Activated CD4-positive, alpha-beta memory T cell treated with anti-CD3 and anti-CD28 coated beads for 36 hours (primary cell): ENCODE measurements around the gene GADD45G. TPM values are rescaled to one million over a fixed set of nuclear protein-coding genes. Genes with fewer than 3 reads are reported as not detected.

Source experiments
- CTCF ChIA-PET: fragments of 350-600 bp; sonication (Branson Sonifier 250); formaldehyde crosslinking; loops from one replicate; lab custom pipeline; 2021; ENCODE audit warnings: antibody characterized with exemption, inconsistent platforms; lab: Charles Lee
- POLR2A ChIA-PET: fragments of 350-600 bp; sonication (Branson Sonifier 250); formaldehyde crosslinking; loops from one replicate; lab custom pipeline; 2021; ENCODE audit warnings: antibody characterized with exemption; lab: Charles Lee
- DNase-seq: peaks from one replicate; pipeline ENCODE4 v3.0.0-alpha.2; 2020
- H3K27ac Mint-ChIP-seq: one replicate; pipeline ENCODE4 v1.8.0; 2021; ENCODE audit warnings: mixed read lengths
- H3K27me3 Mint-ChIP-seq: one replicate; pipeline ENCODE4 v1.8.0; 2021; ENCODE audit warnings: mixed read lengths
- H3K36me3 Mint-ChIP-seq: one replicate; pipeline ENCODE4 v1.8.0; 2021; ENCODE audit warnings: mixed read lengths
- H3K4me1 Mint-ChIP-seq: one replicate; pipeline ENCODE4 v1.8.0; 2021; ENCODE audit warnings: low read depth, mixed read lengths
- H3K4me3 Mint-ChIP-seq: one replicate; pipeline ENCODE4 v1.8.0; 2021; ENCODE audit warnings: mild to moderate bottlenecking, mixed read lengths
- H3K9me3 Mint-ChIP-seq: one replicate; pipeline ENCODE4 v1.8.0; 2021; ENCODE audit warnings: mixed read lengths
- intact Hi-C: fragments of 100-400 bp; cut with micrococcal nuclease; formaldehyde crosslinking; loops from one replicate; pipeline ENCODE4 v1.15.1; 2023
- total RNA-seq, 2 experiments: library from RNA; stranded (reverse); gene quantifications; one replicate each; pipeline ENCODE4 v1.2.3, GENCODE V29; 2021

GADD45G gene
- total RNA-seq, 2 experiments from 2014 or later: 5.1 to 5.7 TPM

GRCh38 chr9:89635816-89636215 is 31.0 kb downstream of the GADD45G start:
- intact Hi-C loops: loop anchor here (1.0 to 2.0 kb wide), 2 partner anchors 22 to 29 kb away; no protein-coding TSS in a partner anchor
- no peak overlapping the region for H3K4me3 Mint-ChIP-seq
- no peaks in the 10 kb centered on the region for H3K27me3 Mint-ChIP-seq
- H3K36me3 Mint-ChIP-seq: no peaks in the 10 kb centered on the region
- no peak for DNase-seq
- H3K27ac Mint-ChIP-seq: no peak overlapping the region
- H3K4me1 Mint-ChIP-seq: peaks cover 11% of the 10 kb centered on the region
- CTCF ChIA-PET: interaction anchor here (1.6 to 2.2 kb wide), 2 partner anchors 38 to 466 kb away, joined by 3 to 8 read pairs; no protein-coding TSS in a partner anchor
- no peaks in the 10 kb centered on the region for H3K9me3 Mint-ChIP-seq
- POLR2A ChIA-PET: interaction anchor here (1.1 kb wide), 1 partner anchor 84 kb away, joined by 3 read pairs; no protein-coding TSS in a partner anchor

- Mint-ChIP-seq H3K4me1 (peaks cover 11% of the 10 kb centered on the region), H3K9me3 (no peaks in the 10 kb centered on the region), H3K36me3 (no peaks in the 10 kb centered on the region), H3K27ac (no peak overlapping the region), H3K27me3 (no peaks in the 10 kb centered on the region), H3K4me3 (no peak overlapping the region)
- POLR2A ChIA-PET: no interaction called here
- intact Hi-C loops: no loop called here
- CTCF ChIA-PET: no interaction called here
- DNase-seq: no peak
These were observed 33.0 kb downstream of the GADD45G start for GRCh38 chr9:89637787-89638186.

GRCh38 chr9:89638359-89638758 is 33.5 kb downstream of the GADD45G start:
- POLR2A ChIA-PET: no interaction called here

GRCh38 chr9:89638893-89639292 is 34.1 kb downstream of the GADD45G start:
- Mint-ChIP-seq H3K27me3 (no peaks in the 10 kb centered on the region), H3K9me3 (no peaks in the 10 kb centered on the region), H3K36me3 (no peaks in the 10 kb centered on the region), H3K27ac (no peak overlapping the region), H3K4me1 (peaks cover 11% of the 10 kb centered on the region), H3K4me3 (no peak overlapping the region)
- DNase-seq: no peak
- ChIA-PET CTCF (no interaction called here), POLR2A (no interaction called here)
- intact Hi-C loops: no loop called here

More at GRCh38 chr9:89638359-89638758, 33.5 kb downstream of the GADD45G start:
- H3K4me3 Mint-ChIP-seq: no peak overlapping the region
- intact Hi-C loops: no loop called here
- no peak for DNase-seq
- H3K27me3 Mint-ChIP-seq: no peaks in the 10 kb centered on the region
- H3K27ac Mint-ChIP-seq: no peak overlapping the region
- CTCF ChIA-PET: no interaction called here
- no peaks in the 10 kb centered on the region for H3K9me3 Mint-ChIP-seq
- peaks cover 11% of the 10 kb centered on the region for H3K4me1 Mint-ChIP-seq
- no peaks in the 10 kb centered on the region for H3K36me3 Mint-ChIP-seq

DNA sequence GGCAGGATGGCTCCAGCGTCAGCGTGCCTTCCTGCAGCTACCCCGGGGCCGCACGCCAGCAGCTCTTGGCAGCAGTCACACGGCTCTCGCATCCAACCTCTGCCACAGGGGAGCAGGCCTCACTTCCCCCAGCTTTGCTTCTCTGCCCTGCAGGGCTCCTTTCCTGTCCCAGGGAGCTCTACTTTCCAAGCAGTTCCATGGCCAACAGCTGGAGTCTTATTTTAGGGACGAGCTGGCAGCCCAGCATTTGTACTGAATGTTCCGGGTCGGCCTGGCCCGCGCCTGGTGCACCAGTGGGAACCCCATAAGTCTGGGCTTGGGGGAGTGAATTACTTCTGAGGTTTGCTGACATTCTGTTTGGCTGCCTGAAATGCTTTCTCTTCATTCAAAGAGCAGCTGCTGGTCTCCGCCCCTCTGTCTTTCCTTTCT is 34.6 kb downstream of the GADD45G start:
- Mint-ChIP-seq H3K4me1 (peaks cover 10% of the 10 kb centered on the region), H3K27me3 (no peaks in the 10 kb centered on the region), H3K27ac (no peak overlapping the region), H3K4me3 (no peak overlapping the region), H3K9me3 (no peaks in the 10 kb centered on the region), H3K36me3 (no peaks in the 10 kb centered on the region)
- intact Hi-C loops: no loop called here
- no peak for DNase-seq
- ChIA-PET POLR2A (no interaction called here), CTCF (no interaction called here)

DNA sequence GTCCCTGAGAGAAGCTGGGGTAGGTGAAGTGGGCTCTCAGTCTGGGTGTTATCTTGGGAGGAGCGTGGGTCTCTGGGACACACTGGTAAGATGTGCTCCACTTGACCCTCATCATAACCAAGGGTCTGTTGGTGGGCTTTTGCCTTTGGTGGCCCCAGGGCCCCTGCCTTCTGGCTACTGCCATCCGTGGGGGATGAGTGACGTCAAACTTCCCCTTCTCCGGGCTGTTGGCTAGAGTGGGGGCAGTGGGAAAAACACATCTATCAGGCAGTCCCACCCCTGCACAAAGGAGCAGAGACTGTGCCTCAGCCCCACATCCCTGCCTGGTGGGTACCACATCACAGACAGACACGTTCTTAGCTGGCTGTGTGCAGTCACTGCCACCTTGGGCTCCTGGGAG is 35.1 kb downstream of the GADD45G start:
- CTCF ChIA-PET: no interaction called here
- H3K4me1 Mint-ChIP-seq: peaks cover 4% of the 10 kb centered on the region
- H3K36me3 Mint-ChIP-seq: no peaks in the 10 kb centered on the region
- DNase-seq: no peak
- no peak overlapping the region for H3K27ac Mint-ChIP-seq
- H3K27me3 Mint-ChIP-seq: no peaks in the 10 kb centered on the region
- intact Hi-C loops: no loop called here
- POLR2A ChIA-PET: no interaction called here
- H3K4me3 Mint-ChIP-seq: no peak overlapping the region
- H3K9me3 Mint-ChIP-seq: no peaks in the 10 kb centered on the region

DNA sequence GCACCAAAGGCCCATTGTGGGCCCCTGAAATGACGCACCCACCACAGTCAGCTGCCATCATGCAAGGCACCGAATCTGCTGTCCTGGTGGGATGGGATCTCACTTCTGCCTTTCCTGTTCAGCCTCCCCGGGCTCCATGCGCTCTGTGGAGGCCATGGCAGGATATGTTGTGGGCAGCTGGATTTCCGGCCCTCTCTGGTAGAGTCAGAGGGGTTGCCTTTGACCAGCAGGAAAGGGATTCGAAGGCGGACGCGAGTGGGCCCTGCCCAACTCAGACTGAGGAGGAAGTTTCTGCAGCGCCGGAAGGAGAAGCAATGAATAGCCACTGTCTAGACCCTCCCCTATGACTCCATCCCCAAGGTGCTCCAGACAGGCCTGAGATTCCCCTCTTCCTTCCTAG is 35.5 kb downstream of the GADD45G start:
- Mint-ChIP-seq H3K9me3 (no peaks in the 10 kb centered on the region), H3K36me3 (no peaks in the 10 kb centered on the region), H3K4me3 (no peak overlapping the region), H3K4me1 (no peaks in the 10 kb centered on the region), H3K27ac (no peak overlapping the region), H3K27me3 (peaks cover 1% of the 10 kb centered on the region)
- CTCF ChIA-PET: no interaction called here
- DNase-seq: no peak
- POLR2A ChIA-PET: no interaction called here
- intact Hi-C loops: no loop called here

DNA sequence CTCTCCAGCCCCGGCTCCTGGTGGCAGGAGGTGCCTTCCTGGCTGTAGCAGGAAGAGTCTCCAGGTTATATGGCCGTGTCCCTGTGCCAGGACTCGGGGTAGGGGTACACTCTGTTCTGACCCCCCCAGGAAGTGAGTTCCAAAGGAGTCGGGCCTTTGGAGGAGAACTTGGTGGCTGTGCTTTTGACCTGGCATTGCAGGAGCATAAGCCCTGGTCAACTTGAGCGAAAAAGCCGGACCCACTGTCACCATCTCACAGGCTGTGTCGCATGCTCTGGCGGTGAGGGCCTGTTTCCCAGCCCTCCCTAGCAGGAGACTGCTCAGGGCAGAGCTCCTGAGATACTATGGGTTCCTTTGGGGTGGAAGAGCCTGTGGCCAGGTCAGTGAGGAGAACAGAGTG is 36.0 kb downstream of the GADD45G start:
- H3K4me1 Mint-ChIP-seq: no peaks in the 10 kb centered on the region
- no peak overlapping the region for H3K27ac Mint-ChIP-seq
- ChIA-PET CTCF (no interaction called here), POLR2A (no interaction called here)
- no peaks in the 10 kb centered on the region for H3K9me3 Mint-ChIP-seq
- no peaks in the 10 kb centered on the region for H3K36me3 Mint-ChIP-seq
- H3K27me3 Mint-ChIP-seq: peaks cover 3% of the 10 kb centered on the region
- intact Hi-C loops: no loop called here
- H3K4me3 Mint-ChIP-seq: no peak overlapping the region
- DNase-seq: no peak

DNA sequence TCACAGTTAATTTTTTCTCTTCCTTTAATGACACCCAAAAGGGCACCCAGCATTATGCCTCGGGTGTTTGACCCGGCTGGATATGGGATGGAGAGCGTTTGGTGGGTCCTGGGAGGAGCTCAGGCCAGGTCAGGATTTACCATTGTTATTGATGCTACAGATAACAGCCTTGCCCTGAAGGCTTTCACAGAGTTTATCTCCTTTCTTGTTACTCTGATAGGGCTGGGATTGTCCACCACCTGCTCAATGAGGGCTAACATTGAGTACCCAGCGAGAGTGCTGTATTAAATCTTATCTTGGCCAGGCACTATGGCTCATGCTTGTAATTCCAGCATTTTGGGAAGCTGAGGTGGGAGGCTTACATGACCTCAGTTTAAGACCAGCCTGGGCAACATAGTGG is 37.2 kb downstream of the GADD45G start:
- Mint-ChIP-seq H3K36me3 (no peaks in the 10 kb centered on the region), H3K27me3 (peaks cover 3% of the 10 kb centered on the region), H3K27ac (no peak overlapping the region), H3K4me1 (no peaks in the 10 kb centered on the region), H3K4me3 (no peak overlapping the region), H3K9me3 (no peaks in the 10 kb centered on the region)
- CTCF ChIA-PET: no interaction called here
- intact Hi-C loops: no loop called here
- DNase-seq: no peak
- POLR2A ChIA-PET: no interaction called here

DNA sequence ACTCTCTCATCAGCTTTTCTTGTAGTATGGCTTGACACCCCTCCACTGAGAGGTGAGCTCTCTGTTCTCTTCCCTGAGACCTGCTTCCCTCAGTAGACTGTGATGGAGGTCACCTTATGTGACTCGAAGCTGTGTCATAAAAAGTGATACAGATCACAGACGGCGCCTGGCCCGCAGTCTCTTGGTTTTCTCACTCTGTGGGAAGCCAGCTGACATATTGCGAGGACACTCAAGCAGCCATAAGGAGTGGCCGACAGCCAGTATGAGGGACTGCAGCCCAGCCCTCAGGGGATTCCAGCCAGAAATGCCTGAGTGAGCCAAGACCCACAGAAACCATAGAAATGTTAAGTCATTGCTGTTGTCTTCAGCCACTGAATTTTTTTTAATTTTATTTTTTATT is 38.0 kb downstream of the GADD45G start:
- intact Hi-C loops: no loop called here
- H3K27me3 Mint-ChIP-seq: peaks cover 3% of the 10 kb centered on the region
- no peak overlapping the region for H3K4me3 Mint-ChIP-seq
- ChIA-PET POLR2A (no interaction called here), CTCF (no interaction called here)
- no peak overlapping the region for H3K27ac Mint-ChIP-seq
- no peaks in the 10 kb centered on the region for H3K9me3 Mint-ChIP-seq
- no peaks in the 10 kb centered on the region for H3K36me3 Mint-ChIP-seq
- no peak for DNase-seq
- no peaks in the 10 kb centered on the region for H3K4me1 Mint-ChIP-seq

DNA sequence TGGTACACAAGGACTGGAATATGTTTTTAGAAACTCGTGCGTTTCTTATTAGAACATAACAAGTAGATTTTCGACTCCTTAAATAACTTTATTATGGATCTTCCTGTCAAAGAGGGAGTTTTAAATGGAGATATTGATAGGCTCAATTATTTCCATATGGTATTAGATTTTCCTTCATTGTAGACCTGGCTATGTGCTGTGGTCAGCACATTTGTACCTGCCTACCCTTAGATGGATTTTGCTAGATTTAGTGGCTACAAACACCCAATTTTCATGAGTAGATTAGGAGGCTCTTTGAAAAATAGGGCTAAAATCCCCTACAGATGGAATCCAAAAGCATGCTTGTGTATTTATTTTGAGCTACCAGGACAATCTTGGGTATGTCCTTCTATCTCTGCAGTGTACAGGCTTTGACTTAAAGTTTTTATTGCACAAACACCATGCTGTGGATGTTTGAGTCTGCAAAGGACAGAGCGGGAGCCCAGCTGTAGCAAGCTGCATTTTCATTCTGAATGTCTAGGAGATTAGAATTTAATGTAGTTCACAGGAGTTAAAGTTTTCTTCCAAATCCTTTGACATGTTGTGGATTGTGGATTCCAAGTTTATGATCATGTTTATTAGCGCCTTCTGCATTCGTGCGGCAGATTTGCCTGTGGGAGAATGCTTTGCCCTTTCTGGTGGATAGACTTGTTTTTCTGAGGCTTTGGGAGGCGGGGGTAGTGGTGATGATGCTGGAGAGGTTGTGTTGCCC is 41.6 kb downstream of the GADD45G start:
- POLR2A ChIA-PET: no interaction called here
- Mint-ChIP-seq H3K9me3 (no peaks in the 10 kb centered on the region), H3K27ac (no peak overlapping the region), H3K4me3 (no peak overlapping the region), H3K27me3 (peaks cover 3% of the 10 kb centered on the region), H3K36me3 (no peaks in the 10 kb centered on the region), H3K4me1 (peaks cover under 1% of the 10 kb centered on the region)
- CTCF ChIA-PET: interaction anchor here (0.6 kb wide), 1 partner anchor 979 kb away, joined by 3 read pairs; no protein-coding TSS in a partner anchor
- intact Hi-C loops: no loop called here
- no peak for DNase-seq

GRCh38 chr9:89647366-89648128 is 42.7 kb downstream of the GADD45G start:
- Mint-ChIP-seq H3K9me3 (no peaks in the 10 kb centered on the region), H3K4me3 (no peak overlapping the region), H3K4me1 (peaks cover 4% of the 10 kb centered on the region), H3K27ac (no peak overlapping the region), H3K36me3 (no peaks in the 10 kb centered on the region), H3K27me3 (peaks cover 3% of the 10 kb centered on the region)
- DNase-seq: no peak
- intact Hi-C loops: no loop called here
- ChIA-PET POLR2A (interaction anchor here (0.7 kb wide), 1 partner anchor 117 kb away, joined by 3 read pairs; no protein-coding TSS in a partner anchor), CTCF (interaction anchor here (0.6 kb wide), 1 partner anchor 239 kb away, joined by 3 read pairs; no protein-coding TSS in a partner anchor)
